ENCODE measurements around the gene PDE8B.

Gene PDE8B

GRCh38 chr5:77295863-77296378, 85.4 kb downstream of the PDE8B start:
- no peak for DNase-seq

- no peak for DNase-seq
Observed at GRCh38 chr5:77298146-77298545, 87.7 kb downstream of the PDE8B start.

- no peak for DNase-seq
Observed at GRCh38 chr5:77300451-77300850, 90.0 kb downstream of the PDE8B start.

GRCh38 chr5:77301447-77301883, 91.0 kb downstream of the PDE8B start:
- DNase-seq = no peak

- no peak for DNase-seq
Observed at GRCh38 chr5:77302247-77302646, 91.8 kb downstream of the PDE8B start.

- no peak for DNase-seq
Observed at GRCh38 chr5:77302653-77303052, 92.2 kb downstream of the PDE8B start.

- no peak for DNase-seq
Observed at GRCh38 chr5:77304388-77304787, 93.9 kb downstream of the PDE8B start.

GRCh38 chr5:77305222-77305846, 94.9 kb downstream of the PDE8B start:
- DNase-seq = no peak

GRCh38 chr5:77305956-77306355, 95.5 kb downstream of the PDE8B start:
- DNase-seq = no peak

- DNase-seq = no peak
Observed at GRCh38 chr5:77306531-77306930, 96.1 kb downstream of the PDE8B start.

- DNase-seq = no peak
Observed at GRCh38 chr5:77308154-77308960, 97.9 kb downstream of the PDE8B start.

GRCh38 chr5:77309140-77309539, 98.7 kb downstream of the PDE8B start:
- no peak for DNase-seq

GRCh38 chr5:77310494-77311213, 100.2 kb downstream of the PDE8B start:
- DNase-seq = no peak

GRCh38 chr5:77311214-77311571, 100.7 kb downstream of the PDE8B start:
- no peak for DNase-seq

GRCh38 chr5:77312413-77312812, 101.9 kb downstream of the PDE8B start:
- no peak for DNase-seq

- no peak for DNase-seq
Observed at GRCh38 chr5:77316871-77317661, 106.6 kb downstream of the PDE8B start.

- DNase-seq = no peak
Observed at GRCh38 chr5:77318060-77318459, 107.6 kb downstream of the PDE8B start.

GRCh38 chr5:77319117-77319804, 108.8 kb downstream of the PDE8B start:
- DNase-seq = no peak

- no peak for DNase-seq
Observed at GRCh38 chr5:77321793-77322394, 111.4 kb downstream of the PDE8B start.

GRCh38 chr5:77322406-77322805, 111.9 kb downstream of the PDE8B start:
- no peak for DNase-seq

- DNase-seq = no peak
Observed at GRCh38 chr5:77325921-77326541, 115.6 kb downstream of the PDE8B start.
